Measurements from ENCODE around the gene SFXN5. TPM values are rescaled to one million over a fixed set of nuclear protein-coding genes. Genes with fewer than 3 reads are reported as not detected.

SFXN5 gene
- total and polyA plus RNA-seq, 2 of the 8 experiments (the other 6 are each of a cell fraction or from before 2014, with no cell fraction given): 29.3 to 33.1 TPM

DNA sequence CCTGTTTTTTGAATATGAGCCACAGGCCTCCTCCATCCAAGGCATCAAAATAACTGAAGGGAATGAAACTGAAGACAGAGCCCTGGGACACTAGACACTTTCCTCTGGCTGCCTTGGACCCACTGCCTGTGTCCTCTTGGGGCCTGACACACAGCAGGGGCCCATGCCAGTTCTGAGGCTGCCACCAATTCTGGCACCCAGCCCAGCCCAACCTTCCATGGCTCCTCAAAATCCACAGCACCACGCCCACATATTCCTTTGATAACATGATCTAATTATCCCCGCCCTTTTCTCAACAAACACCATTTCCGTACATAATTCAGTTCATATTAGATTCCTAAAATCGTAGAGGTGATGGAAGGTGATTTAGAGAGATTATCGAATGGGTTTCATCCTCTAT, 90.0 kb downstream of the SFXN5 start:
- H3K23me2 ChIP-seq (ENCODE audit: low read depth, low read length): no peaks in the 10 kb centered on the region
- no peak overlapping the region for H3K4me3 ChIP-seq (ENCODE audit: extremely low read depth in 1 of 4, insufficient read depth in 2 of 4, low read depth in 3 of 4, low read length in 4 of 4)
- no peaks in the 10 kb centered on the region for H3K79me1 ChIP-seq (ENCODE audit: low read depth, low read length)
- no peak overlapping the region for H3K27ac ChIP-seq (ENCODE audit: low read depth, low read length)
- no peaks in the 10 kb centered on the region for H3K79me2 ChIP-seq (ENCODE audit: control insufficient read depth in 1 of 2, insufficient read depth in 2 of 2, low read length in 2 of 2)
- H2BK20ac ChIP-seq (ENCODE audit: low read length): no peak overlapping the region
- H3K27me3 ChIP-seq (replicated peaks in 1 of 4; ENCODE audit: control insufficient read depth in 3 of 4, extremely low read depth in 1 of 4, insufficient read depth in 3 of 4, low read length in 3 of 4): 0 out of 7 replicates have a peak, but pooled peaks cover 0 to 2% (median 0%) of the 10 kb centered on the region in 4 experiments
- no peak overlapping the region for H3K14ac ChIP-seq (ENCODE audit: insufficient read length)
- no peak overlapping the region for H2BK120ac ChIP-seq (replicated peaks; ENCODE audit: low read depth, low read length)
- H4K5ac ChIP-seq (ENCODE audit: insufficient read length, low read depth, low read length): no peak overlapping the region
- no peak overlapping the region for H4K8ac ChIP-seq (ENCODE audit: extremely low read depth, insufficient read depth, low read length)
- no peak overlapping the region for H2BK12ac ChIP-seq (ENCODE audit: low read depth, low read length)
- 0 out of 8 replicates have a peak, but pooled peaks cover 0 to 2% (median 0%) of the 10 kb centered on the region in 4 experiments for H3K36me3 ChIP-seq (ENCODE audit: control insufficient read depth in 2 of 4, insufficient read depth in 4 of 4, low read length in 3 of 4)
- no peak overlapping the region for H2BK5ac ChIP-seq (ENCODE audit: low read depth, low read length)
- POLR2A ChIA-PET (ENCODE audit: partially characterized antibody): no interaction called here
- no peak overlapping the region for H2BK15ac ChIP-seq (ENCODE audit: low read length)
- TF ChIP-seq CREB1 (IDR thresholded peaks at IDR 0.05) (no peak), POLR2A (IDR thresholded peaks at IDR 0.05; ENCODE audit: control extremely low read depth in 1 of 2, low read depth in 2 of 2, low read length in 2 of 2) (no peak), RNF2 (IDR thresholded peaks at IDR 0.05; ENCODE audit: borderline replicate concordance, low read depth, low read length, missing control alignments, poor library complexity, severe bottlenecking) (no peak), RFX5 (IDR thresholded peaks at IDR 0.05; ENCODE audit: borderline replicate concordance, low read depth, low read length) (no peak), CHD1 (IDR thresholded peaks at IDR 0.05; ENCODE audit: low read depth, low read length) (no peak), SP1 (IDR thresholded peaks at IDR 0.05; ENCODE audit: low read depth, low read length) (no peak), RAD21 (IDR thresholded peaks at IDR 0.05 in 1 of 2, conservative IDR thresholded peaks at IDR 0.05 in 1 of 2; ENCODE audit: low read depth in 2 of 2, low read length in 2 of 2) (no peak), GABPA (IDR thresholded peaks at IDR 0.05; ENCODE audit: borderline replicate concordance, insufficient read depth, low read length) (no peak), JUN (IDR thresholded peaks at IDR 0.05; ENCODE audit: low read depth, low read length) (no peak), POLR2AphosphoS5 (IDR thresholded peaks at IDR 0.05; ENCODE audit: low read depth, low read length) (no peak), JUND (IDR thresholded peaks at IDR 0.05; ENCODE audit: low read length) (no peak), YY1 (IDR thresholded peaks at IDR 0.05; ENCODE audit: low read depth, low read length) (no peak), SAP30 (IDR thresholded peaks at IDR 0.05; ENCODE audit: insufficient read depth, insufficient replicate concordance, low read length) (no peak)
- no peak overlapping the region for H3K9ac ChIP-seq (replicated peaks in 1 of 4; ENCODE audit: extremely low read depth in 1 of 4, low read depth in 3 of 4, low read length in 3 of 4)
- H3K4me1 ChIP-seq (replicated peaks in 1 of 4; ENCODE audit: control insufficient read depth in 3 of 4, insufficient read depth in 4 of 4, low read length in 3 of 4): peaks cover 0 to 4% (median 0%) of the 10 kb centered on the region in 4 experiments; a peak in 3 of 7 replicates
- DNase-seq (ENCODE audit: low read depth in 1 of 2, low spot score in 2 of 2) (no peak), FAIRE-seq (no peak)
- H3K18ac ChIP-seq (ENCODE audit: extremely low read depth, low read length): no peak overlapping the region
- no peak overlapping the region for H3K4ac ChIP-seq (replicated peaks; ENCODE audit: insufficient read length, low read depth, low read length)
- no peaks in the 10 kb centered on the region for H3K9me3 ChIP-seq (ENCODE audit: insufficient read depth in 2 of 2, low read depth in 1 of 2, low read length in 1 of 2)
- H4K20me1 ChIP-seq (replicated peaks in 1 of 2; ENCODE audit: control insufficient read depth in 1 of 2, insufficient read depth in 2 of 2, low read length in 2 of 2): peaks cover 0 to 4% of the 10 kb centered on the region in 2 experiments
- no peak overlapping the region for H3K4me2 ChIP-seq (ENCODE audit: insufficient read depth in 1 of 2, low read depth in 2 of 2, low read length in 2 of 2)
- CTCF ChIA-PET (ENCODE audit: partially characterized antibody): interaction anchor here (0.8 to 6.8 kb wide), 9 partner anchors 10 to 194 kb away, joined by 3 to 40 read pairs (median 6); no protein-coding TSS in a partner anchor
- no peak overlapping the region for H3K56ac ChIP-seq (replicated peaks; ENCODE audit: insufficient read length, low read depth, low read length)
- H2AK5ac ChIP-seq (ENCODE audit: low read depth, low read length): no peak overlapping the region
- H3K23ac ChIP-seq (ENCODE audit: insufficient read length): no peak overlapping the region
- WGBS, 2 experiments (ENCODE audit: extremely low coverage in 1 of 2, insufficient coverage in 1 of 2, insufficient read length in 1 of 2, insufficient replicate concordance in 2 of 2, low coverage in 1 of 2, low lambda C conversion rate in 2 of 2, missing lambda C conversion rate in 1 of 2): 85 to 100% methylated on average over 3 to 5 of the region's 5 CpGs
- no peak overlapping the region for H2AFZ ChIP-seq (ENCODE audit: low read length)
- H4K91ac ChIP-seq (replicated peaks; ENCODE audit: insufficient read length, low read length): no peak overlapping the region
